ENCODE results near the gene IRX3.
"Not testable (repeated sequence)": the region's sequence is repeated elsewhere in the genome, so short reads cannot be mapped to it uniquely, and the experiment has no call there.

Gene IRX3

GRCh38 chr16:54273566-54273965, 13.0 kb downstream of the IRX3 start:
- DNase-seq: no peak

- no peak for DNase-seq
These were observed 15.9 kb downstream of the IRX3 start for GRCh38 chr16:54270711-54271110.

GRCh38 chr16:54269461-54269860, 17.1 kb downstream of the IRX3 start:
- no peak for DNase-seq

- DNase-seq: no peak
These were observed 17.8 kb downstream of the IRX3 start for GRCh38 chr16:54268766-54269165.

GRCh38 chr16:54268340-54268739, 18.2 kb downstream of the IRX3 start:
- DNase-seq: no peak

GRCh38 chr16:54266363-54266955, 20.1 kb downstream of the IRX3 start:
- DNase-seq: no peak

GRCh38 chr16:54265575-54266107, 20.9 kb downstream of the IRX3 start:
- no peak for DNase-seq

- DNase-seq: no peak
These were observed 33.5 kb downstream of the IRX3 start for GRCh38 chr16:54253118-54253517.

GRCh38 chr16:54248863-54249710, 37.5 kb downstream of the IRX3 start:
- no peak for DNase-seq

GRCh38 chr16:54247705-54248104, 38.9 kb downstream of the IRX3 start:
- DNase-seq: not testable (repeated sequence)

- DNase-seq: no peak
These were observed 40.1 kb downstream of the IRX3 start for GRCh38 chr16:54246454-54246821.

GRCh38 chr16:54245788-54246453, 40.7 kb downstream of the IRX3 start:
- DNase-seq: no peak

- DNase-seq: no peak
These were observed 42.3 kb downstream of the IRX3 start for GRCh38 chr16:54244061-54244886.

- DNase-seq: no peak
These were observed 43.4 kb downstream of the IRX3 start for GRCh38 chr16:54243202-54243601.

GRCh38 chr16:54242199-54242598, 44.4 kb downstream of the IRX3 start:
- no peak for DNase-seq

- DNase-seq: no peak
These were observed 45.1 kb downstream of the IRX3 start for GRCh38 chr16:54241525-54241924.

GRCh38 chr16:54240271-54241129, 46.1 kb downstream of the IRX3 start:
- DNase-seq: no peak

- no peak for DNase-seq
These were observed 47.1 kb downstream of the IRX3 start for GRCh38 chr16:54239456-54239855.

- no peak for DNase-seq
These were observed 49.8 kb downstream of the IRX3 start for GRCh38 chr16:54236773-54237172.

GRCh38 chr16:54233615-54234014, 53.0 kb downstream of the IRX3 start:
- no peak for DNase-seq
